Thyroid gland (tissue), 4 donors: Measurements from ENCODE around the gene RAB11FIP3. TPM values are rescaled to one million over a fixed set of nuclear protein-coding genes. Genes with fewer than 3 reads are reported as not detected.

Experiments used
- DNase-seq, 2 donors: peaks; one replicate each; pipeline ENCODE4 v3.0.0-alpha.2; 2019
- H3K27ac ChIP-seq, 3 donors: fragments of 200-600 bp; sonication (generic); 1 replicate in 2 of 3; 2 replicates in 1 of 3; pipeline ENCODE4 v1.5.1; 2016 to 2019; ENCODE audit warnings: mild to moderate bottlenecking in 1 of 3, moderate library complexity in 1 of 3
- H3K27me3 ChIP-seq: fragments of 200-600 bp; sonication (generic); one replicate; pipeline ENCODE4 v1.5.1; 2019
- H3K36me3 ChIP-seq, 2 donors: fragments of 200-600 bp; sonication (generic); one replicate each; pipeline ENCODE4 v1.5.1; 2016 to 2019
- H3K4me1 ChIP-seq, 2 donors: fragments of 200-600 bp; sonication (generic); one replicate each; pipeline ENCODE4 v1.5.1; 2017 to 2019
- H3K4me3 ChIP-seq, 3 donors: fragments of 200-600 bp; sonication (generic); replicated peaks in 1 of 3; 1 replicate in 2 of 3; 2 replicates in 1 of 3; pipeline ENCODE4 v1.5.1; 2016; ENCODE audit warnings: mild to moderate bottlenecking in 1 of 3
- H3K9me3 ChIP-seq: fragments of 200-600 bp; sonication (generic); one replicate; pipeline ENCODE4 v1.5.1; 2017
- CTCF ChIP-seq, 6 experiments: fragments of 200-600 bp in 3 of 6; fragments of 450-650 bp in 3 of 6; sonication (generic) in 3 of 6; IDR thresholded peaks; one replicate each; pipeline ENCODE4 v1.5.1; 2016 to 2019; ENCODE audit warnings: antibody characterized with exemption in 6 of 6, mild to moderate bottlenecking in 2 of 6, inconsistent platforms in 1 of 6, moderate library complexity in 1 of 6
- POLR2A ChIP-seq, 2 donors: fragments of 450-650 bp; IDR thresholded peaks; one replicate each; pipeline ENCODE4 v1.6.1; 2017; ENCODE audit warnings: antibody characterized with exemption in 2 of 2, mild to moderate bottlenecking in 2 of 2, moderate library complexity in 1 of 2
- WGBS, 2 donors: methylation state at CpG; one replicate each; pipeline ENCODE4 v1.1.5; 2017; 5-methylcytosine and 5-hydroxymethylcytosine counted together
- intact Hi-C: fragments of 100-400 bp; cut with DNase I; formaldehyde crosslinking; loops from one replicate; pipeline ENCODE4 v1.15.1; 2023
- total RNA-seq, 4 donors: library from RNA; depleted of rRNA; stranded (reverse); fragments of >200 nt; gene quantifications; one replicate each; pipeline ENCODE4 v1.2.3, GENCODE V29; 2016

The RAB11FIP3 gene
- total RNA-seq, 4 donors from 2014 or later: 26.6 to 34.3 (median 28.0) TPM

- WGBS, 2 donors: 92 to 100% methylated on average over 1 to 9 of the region's 9 CpGs
- TF ChIP-seq POLR2A (IDR thresholded peaks at IDR 0.05) (no peak), CTCF (IDR thresholded peaks at IDR 0.05) (no peak)
- Histone ChIP-seq H3K9me3 (no peaks in the 10 kb centered on the region), H3K36me3 (peaks cover 8 to 17% of the 10 kb centered on the region in 2 donors), H3K27ac (no peak overlapping the region), H3K4me1 (no peaks in the 10 kb centered on the region), H3K4me3 (no peak overlapping the region), H3K27me3 (no peaks in the 10 kb centered on the region)
- no peak for DNase-seq
- intact Hi-C loops: no loop called here
Observed at GRCh38 chr16:518858-519257, 93.4 kb downstream of the RAB11FIP3 start.

- no peak for DNase-seq
- WGBS, 2 donors: 91 to 94% methylated on average over 15 to 19 of the region's 19 CpGs
- Histone ChIP-seq H3K4me3 (no peak overlapping the region), H3K4me1 (no peaks in the 10 kb centered on the region), H3K27ac (no peak overlapping the region), H3K27me3 (no peaks in the 10 kb centered on the region), H3K9me3 (no peaks in the 10 kb centered on the region), H3K36me3 (peaks cover 8 to 17% of the 10 kb centered on the region in 2 donors)
- intact Hi-C loops: no loop called here
- TF ChIP-seq CTCF (IDR thresholded peaks at IDR 0.05) (no peak), POLR2A (IDR thresholded peaks at IDR 0.05) (no peak)
Observed at GRCh38 chr16:519425-519824, 94.0 kb downstream of the RAB11FIP3 start.

- Histone ChIP-seq H3K4me3 (no peak overlapping the region), H3K36me3 (peaks cover 8 to 17% of the 10 kb centered on the region in 2 donors), H3K9me3 (no peaks in the 10 kb centered on the region), H3K27ac (no peak overlapping the region), H3K4me1 (peaks cover 0 to under 1% of the 10 kb centered on the region in 2 donors), H3K27me3 (no peaks in the 10 kb centered on the region)
- TF ChIP-seq POLR2A (IDR thresholded peaks at IDR 0.05): no peak
- no peak for TF ChIP-seq CTCF (IDR thresholded peaks at IDR 0.05)
- DNase-seq: no peak
- 89 to 92% methylated on average over 18 to 20 of the region's 35 CpGs for WGBS, 2 donors
- intact Hi-C loops: no loop called here
Observed at GRCh38 chr16:519841-520687, 94.6 kb downstream of the RAB11FIP3 start.

- H3K36me3 ChIP-seq: peaks cover 8 to 14% of the 10 kb centered on the region in 2 donors
Observed at GRCh38 chr16:520847-521246, 95.4 kb downstream of the RAB11FIP3 start.

More at GRCh38 chr16:520847-521246, 95.4 kb downstream of the RAB11FIP3 start:
- no peak for DNase-seq
- H3K4me3 ChIP-seq: no peak overlapping the region
- no peak overlapping the region for H3K27ac ChIP-seq
- intact Hi-C loops: no loop called here
- H3K4me1 ChIP-seq: peaks cover 2 to 8% of the 10 kb centered on the region in 2 donors
- no peaks in the 10 kb centered on the region for H3K27me3 ChIP-seq
- H3K9me3 ChIP-seq: no peaks in the 10 kb centered on the region
- no peak for TF ChIP-seq POLR2A (IDR thresholded peaks at IDR 0.05)
- TF ChIP-seq CTCF (IDR thresholded peaks at IDR 0.05): no peak
- WGBS, 2 donors: 89 to 90% methylated on average over 11 to 12 of the region's 13 CpGs
